Activated CD8-positive, alpha-beta memory T cell treated with anti-CD3 and anti-CD28 coated beads for 24 hours (primary cell): ENCODE results near the gene ATP8B1.

Experiments
- DNase-seq: peaks from one replicate; pipeline ENCODE4 v3.0.0-alpha.2; 2020

ATP8B1 gene

DNA sequence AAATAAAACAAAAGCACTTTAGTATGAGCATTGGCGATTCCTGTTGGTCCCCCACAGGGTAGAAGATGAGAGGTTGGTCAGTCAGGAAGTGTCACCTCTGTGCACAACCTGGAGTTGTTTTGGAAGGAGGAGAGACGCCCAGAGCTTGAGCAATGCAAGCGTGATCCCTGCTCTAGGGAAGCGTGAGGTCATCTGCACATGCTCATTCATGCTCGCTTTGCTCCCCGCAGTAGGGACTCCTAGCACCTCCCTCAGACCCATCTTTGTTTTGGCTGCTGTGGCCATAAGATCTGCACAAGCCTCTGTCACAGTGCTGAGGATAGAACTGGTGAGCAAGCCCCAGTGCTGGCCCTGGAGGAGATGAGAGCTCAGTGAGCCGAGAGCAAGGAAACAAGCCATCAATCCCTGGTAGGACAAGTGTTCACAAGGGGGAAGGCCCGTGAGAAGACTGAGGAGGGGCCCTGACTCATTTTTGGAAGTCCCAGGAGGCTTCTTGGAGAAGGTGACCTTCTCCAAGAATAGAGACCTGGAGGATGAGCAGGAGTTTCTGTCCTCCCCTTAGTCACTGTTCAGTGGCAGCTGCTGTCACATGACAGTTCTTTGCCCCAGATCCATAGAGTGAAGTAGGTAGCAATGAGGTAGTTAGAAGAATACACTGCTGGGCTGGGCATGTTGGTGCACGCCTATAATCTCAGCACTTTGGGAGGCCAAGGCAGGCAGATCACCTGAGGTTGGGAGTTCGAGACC is 13.3 kb upstream of the ATP8B1 start:
- no peak for DNase-seq

DNA sequence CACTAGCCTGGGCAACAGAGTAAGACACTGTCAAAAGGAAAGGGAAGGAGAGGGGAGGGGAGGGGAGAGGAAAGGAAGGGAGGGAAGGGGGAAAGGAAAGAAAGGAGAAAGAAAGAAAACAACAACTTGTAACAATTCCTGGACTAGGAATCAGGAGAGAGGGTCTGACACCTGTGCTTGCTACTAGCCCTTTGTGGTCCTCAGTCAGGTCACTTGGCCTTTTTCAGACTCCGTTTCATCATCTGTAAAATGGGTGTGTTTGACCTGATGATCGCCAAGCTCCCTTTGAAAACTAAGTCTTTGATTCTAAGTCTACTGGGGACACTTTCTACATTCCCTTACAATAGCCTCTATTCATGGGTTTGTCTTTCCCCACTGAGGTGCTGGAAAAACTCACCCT is 11.4 kb upstream of the ATP8B1 start:
- DNase-seq, result no peak

DNA sequence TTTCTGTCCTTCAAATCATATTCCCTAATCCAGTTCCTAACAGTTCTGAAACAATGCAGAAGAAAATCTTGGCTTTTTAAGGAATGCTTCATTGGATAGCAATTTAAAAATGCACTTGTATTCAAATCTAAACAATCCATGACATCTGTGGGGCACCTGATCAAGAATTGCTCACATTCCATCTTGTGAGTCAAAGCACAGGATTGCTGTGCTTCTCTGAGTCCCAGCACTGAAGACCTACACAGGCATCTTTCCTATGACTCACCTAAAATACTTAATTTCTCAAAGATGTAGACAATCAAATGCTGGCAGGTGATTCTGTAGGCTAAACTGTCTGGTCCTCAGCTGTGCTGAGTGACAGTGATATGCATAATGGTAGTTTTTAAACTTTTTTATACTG is 10.1 kb upstream of the ATP8B1 start:
- DNase-seq, result no peak

DNA sequence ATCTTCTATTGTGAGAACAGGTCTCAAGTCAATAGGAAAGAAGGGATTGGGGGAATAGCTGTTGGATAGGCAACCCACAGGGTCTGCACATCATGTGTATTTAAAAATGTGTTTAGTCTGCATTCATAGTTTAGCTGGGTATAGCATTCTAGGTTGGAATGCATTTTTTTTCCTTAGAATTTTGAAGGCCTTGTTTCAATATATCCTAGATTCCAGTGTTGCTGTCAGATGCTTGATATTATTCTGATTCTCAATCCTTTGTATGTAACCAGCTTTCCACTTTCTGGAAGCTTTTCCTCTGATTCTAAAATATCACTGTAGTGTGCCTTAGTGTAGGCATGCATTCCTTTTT is 9.0 kb upstream of the ATP8B1 start:
- no peak for DNase-seq

DNA sequence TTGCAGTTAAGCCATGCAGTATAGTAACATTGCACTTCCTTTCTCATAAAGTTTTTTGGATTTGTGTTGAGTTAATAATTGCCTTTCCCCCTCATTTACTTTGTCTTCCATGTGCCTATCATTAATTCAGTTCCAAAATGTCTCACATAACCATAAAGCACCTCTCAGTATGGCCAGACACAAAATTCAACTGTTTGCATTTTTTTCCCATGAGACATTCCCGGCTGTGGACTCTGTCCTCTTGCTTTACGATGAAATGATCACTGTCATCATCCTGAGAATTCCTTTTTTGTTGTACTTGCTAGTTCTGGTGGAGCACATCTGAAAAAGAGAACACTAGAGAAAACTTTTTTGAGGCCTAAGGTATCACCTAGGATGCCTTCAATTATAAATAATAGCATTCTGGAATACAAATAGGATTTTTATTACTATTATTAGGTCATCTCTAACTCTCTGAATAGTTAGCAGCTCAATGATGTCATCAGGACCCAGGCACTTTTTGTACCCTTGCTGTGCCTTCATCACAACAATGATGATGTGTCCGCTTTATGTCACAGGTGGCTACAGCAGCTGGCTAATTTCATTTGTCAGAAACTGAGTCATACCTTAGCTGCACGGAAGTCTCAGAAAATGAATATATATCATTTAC is 8.5 kb upstream of the ATP8B1 start:
- DNase-seq, result peak; percentile 7

DNA sequence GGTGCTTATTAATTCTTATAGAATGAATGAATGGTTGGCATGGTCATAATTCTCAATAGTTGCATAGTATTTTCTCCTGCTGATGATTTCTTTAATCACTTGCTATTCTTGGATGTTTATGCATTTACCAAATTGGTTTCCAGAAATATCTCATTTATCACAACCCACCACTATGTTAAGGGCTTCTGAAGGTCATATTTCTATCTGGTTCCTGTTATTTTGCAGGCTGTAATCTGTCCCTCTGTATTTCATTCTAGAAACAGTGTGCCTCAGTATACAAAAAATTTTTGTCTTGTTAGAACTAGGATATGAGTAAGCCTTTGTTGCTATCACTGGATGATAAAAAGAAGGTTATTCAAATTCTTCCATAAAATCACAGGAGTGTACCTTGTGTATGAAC is 6.1 kb upstream of the ATP8B1 start:
- DNase-seq, result no peak

DNA sequence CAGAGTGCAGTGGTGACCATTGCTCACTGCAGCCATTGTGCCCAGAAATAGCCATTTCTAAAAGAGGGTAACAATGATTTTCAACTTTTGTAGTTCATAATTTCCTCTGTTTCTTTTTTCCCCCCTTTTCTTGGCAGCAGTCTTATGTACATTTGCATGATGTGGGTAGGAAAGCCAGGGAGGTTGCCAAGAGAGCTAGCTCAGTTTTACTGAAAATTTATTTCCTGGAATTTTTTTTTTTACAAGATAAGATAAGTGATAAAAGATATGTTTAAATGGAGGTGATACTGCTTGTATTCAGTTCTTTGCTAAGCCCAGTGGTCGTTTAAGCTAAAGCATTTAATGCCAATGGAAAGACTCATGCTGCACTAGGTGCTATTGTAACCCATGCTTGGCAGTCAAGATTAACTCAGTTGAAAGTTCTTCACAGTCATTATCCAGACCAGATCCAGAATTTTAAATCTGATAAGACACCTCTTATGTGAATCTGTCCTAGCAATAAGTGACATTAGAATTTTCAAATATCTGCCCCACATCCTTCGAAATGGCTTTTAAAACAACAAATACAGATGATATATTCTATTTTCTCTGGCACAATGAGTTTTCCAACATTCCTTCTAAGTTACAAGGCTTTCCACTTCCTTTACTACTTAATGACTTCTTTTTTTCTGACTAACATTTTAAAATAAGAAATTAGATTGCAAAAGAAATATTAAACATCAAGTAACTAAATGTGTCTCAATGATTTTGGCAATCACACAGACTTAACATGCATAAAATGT is 4.4 kb upstream of the ATP8B1 start:
- DNase-seq, result no peak

DNA sequence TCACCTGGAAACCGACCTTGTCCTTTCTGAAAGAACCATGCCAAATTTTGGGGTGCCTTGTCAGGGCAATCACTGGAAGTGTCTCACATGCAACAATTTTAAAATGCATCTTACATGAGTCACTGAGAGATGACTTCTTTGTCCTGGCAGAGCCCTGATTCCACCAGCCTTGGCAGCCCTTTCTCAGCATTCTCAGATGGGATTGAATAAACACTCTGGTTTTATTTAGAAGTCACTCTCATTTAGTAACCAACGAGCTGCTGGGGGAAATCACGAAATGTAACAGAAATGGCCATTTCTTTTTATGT is 3.8 kb upstream of the ATP8B1 start:
- DNase-seq, result no peak

DNA sequence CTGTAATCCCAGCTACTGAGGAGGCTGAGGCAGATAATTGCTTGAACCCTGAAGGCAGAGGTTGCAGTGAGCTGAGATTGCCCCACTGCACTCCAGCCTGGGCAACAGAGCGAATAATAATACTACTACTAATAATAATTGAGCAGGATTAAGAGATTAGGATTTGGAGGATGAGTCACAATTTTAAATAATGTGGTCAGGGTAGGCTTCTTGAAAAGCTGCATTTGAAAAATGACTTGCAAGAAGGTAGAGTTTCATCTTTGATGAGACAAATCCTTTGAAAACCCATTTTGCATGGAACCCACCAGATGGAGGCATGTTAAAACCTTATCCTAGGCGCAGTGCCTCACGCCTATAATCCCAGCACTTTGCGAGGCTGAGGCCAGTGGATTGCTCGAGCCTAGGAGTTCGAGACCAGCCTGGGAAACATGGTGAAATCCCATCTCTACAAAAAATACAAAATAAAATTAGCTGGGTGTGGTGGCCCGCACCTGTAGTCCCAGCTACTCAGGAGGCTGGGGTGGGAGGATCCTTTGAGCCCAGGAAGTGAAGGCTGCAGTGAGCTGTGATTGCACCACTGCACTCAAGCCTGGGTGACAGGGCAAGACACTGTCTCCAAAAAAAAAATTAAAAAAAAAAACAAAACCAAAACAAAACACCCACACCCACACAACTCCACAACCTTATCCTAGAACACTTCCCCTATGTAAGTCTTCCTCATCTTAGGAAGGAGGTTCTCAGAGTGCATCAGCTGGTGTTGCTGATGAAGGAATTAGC is 3.3 kb upstream of the ATP8B1 start:
- no peak for DNase-seq

DNA sequence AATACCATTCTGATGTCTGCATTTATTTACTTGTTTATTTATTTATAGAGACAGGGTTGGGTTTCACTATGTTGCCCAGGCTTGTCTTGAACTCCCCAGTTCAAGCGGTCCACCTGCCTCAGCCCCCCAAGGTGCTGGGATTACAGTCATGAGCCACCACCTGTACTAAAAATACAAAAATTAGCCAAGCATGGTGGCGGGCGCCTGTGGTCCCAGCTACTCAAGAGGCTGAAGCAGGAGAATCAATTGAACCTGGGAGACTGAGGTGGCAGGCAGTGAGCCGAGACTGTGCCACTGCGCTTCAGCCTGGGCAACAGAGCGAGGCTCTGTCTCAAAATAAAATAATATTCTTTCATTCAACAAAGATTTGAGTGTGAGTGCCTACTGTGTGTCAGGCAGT is 2.0 kb upstream of the ATP8B1 start:
- no peak for DNase-seq

DNA sequence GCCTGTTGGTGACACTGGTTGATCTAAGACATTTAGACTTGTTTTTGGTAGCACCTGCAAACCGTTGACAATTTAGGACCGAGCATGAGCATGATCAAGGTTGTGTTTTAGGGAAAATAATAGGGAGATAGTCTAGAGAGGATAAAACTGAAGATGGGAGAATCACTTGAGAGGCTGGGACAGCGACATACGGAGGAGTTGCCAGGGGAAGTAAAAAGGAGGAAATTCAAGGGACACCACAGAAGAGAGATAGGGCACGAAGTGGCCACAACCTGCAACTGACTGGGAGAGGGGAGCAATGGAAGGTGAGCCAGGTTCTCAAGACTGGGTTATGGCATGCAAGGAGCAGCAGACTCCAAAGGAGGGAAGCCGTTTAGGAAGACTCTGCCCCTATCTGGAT is 1.4 kb upstream of the ATP8B1 start:
- no peak for DNase-seq

DNA sequence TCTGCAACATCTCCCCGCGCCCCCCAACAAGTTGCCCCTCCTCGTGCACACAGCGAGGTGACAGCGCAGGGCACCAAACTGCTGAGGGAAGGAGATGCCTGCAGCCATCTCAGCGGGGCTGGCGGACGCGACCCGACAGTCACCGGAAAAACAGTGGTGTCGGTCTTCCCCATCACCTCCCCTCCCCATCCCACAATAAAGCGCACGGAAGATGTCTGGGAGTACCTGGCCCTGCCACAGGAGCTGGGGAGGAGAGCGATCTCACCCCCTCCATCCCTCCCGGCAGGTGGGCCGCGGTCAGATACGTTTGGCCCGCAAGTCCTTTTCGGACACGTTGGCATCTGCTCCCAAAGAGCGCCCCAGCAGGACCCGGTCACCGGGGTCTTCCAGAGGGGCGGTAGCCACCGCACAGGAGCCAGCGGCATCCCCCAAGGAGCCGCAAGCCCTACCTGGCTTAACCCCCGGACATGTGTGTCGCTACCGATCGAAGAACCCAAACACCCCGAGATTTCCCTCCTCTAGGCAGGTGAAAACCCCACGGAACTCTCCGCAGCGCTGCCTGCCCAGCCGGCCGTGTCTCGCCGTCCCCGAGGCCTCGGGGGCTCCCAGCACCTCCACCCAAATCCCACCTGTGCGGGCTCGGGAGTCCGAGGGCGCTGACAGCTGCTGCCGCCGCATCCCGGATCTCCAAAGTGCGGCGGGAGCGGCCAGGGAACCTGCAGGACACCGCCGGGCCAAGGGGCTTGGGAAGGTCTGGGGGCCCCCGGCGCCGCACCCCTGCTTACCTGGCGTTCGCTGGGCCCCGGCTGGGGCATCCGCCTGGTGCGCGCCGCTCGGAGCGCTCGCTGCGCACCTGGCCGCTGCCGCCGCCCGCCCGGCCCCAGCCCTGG is 657 bp downstream of the ATP8B1 start:
- peak; percentile 69 for DNase-seq

DNA sequence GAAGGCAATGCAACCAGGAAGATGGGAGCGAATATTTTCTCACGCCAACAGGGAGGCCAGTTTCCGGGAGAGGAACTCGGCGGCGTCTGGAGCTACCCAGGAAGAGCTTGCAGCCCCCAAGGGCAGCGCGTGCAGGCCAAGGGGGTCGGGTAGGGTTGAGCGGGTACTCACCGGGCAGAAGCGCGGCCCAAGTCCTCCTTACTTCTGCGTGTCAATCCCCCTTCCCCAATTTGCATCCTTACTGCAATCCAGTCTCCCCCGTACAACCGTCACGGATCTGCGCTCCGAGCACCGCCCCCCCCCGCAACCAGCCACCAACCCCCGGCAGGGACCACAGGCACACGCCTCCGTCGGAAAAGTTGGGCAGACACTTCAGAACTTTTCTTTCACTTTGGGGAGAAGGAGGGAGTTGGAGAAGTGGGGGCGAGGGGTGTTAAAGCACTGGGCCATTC is 1.3 kb downstream of the ATP8B1 start:
- no peak for DNase-seq

DNA sequence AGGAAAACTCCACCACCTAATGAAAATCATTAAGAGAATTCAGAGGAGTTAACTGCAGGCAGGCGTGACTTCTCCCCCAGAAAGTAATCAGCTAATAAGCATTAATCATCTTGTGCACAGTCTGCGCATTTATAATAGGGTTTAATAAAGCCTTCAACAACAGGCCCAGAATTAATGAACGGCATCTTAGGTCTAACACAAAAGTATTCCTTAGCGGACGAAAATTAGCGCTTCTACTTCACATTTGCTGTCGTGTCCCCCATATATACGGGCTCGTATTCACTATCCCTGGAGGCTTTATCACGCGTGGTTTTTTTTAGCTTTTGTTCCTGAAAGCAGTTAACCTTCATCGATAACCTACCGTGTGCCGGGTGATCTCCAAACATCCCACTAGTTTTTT is 1.8 kb downstream of the ATP8B1 start:
- DNase-seq, result no peak

DNA sequence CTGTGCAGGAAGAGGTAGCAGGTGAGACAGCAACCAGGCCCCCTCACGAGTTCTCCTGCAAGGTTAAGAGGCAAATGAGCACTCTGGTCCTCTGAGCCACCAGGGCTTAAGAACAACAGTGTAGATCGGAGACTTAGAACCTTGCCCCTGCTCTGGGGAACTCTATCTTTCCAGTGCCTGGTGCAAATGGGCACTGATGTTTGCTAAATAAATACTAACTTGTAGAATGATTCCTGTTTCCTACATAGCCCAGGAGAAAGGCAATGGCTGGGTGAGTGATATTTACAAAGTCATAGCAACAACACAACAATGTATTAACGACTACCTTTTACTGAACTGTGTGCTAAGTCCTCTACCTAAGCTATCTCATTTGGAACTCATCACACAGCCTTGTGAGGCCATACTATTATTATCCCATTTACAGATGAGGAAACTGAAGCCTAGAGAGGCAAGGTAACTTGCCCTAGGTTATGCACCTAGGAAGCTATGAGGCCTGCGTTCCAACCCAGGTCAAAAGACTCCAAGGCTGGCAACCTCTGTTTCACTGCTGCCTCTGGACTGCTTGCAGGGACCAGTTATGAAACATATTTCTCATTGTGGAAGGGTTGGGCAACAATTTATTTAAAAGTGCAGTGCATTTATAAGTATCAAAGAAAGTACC is 4.3 kb downstream of the ATP8B1 start:
- no peak for DNase-seq

DNA sequence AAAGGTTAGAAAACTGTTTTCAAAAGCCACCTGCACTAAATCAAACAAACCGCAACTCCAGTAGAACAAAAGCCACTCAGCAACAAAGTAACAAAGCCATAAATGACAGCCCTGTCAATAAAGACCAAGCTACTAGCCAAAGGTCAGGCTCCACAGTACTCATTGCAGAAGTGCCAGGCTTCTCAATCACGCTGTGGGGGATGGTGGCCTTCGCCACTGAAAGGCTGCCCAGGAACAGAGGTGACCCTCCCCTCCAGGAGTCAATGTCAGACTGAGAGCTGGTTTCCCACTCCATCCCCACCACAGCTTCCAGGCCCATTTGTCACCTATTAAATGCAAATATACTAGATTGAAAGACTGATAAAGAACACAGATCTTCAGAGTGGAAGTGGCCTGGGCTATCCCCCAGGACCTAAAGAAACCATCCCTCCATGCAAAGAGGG is 5.9 kb downstream of the ATP8B1 start:
- DNase-seq, result no peak

DNA sequence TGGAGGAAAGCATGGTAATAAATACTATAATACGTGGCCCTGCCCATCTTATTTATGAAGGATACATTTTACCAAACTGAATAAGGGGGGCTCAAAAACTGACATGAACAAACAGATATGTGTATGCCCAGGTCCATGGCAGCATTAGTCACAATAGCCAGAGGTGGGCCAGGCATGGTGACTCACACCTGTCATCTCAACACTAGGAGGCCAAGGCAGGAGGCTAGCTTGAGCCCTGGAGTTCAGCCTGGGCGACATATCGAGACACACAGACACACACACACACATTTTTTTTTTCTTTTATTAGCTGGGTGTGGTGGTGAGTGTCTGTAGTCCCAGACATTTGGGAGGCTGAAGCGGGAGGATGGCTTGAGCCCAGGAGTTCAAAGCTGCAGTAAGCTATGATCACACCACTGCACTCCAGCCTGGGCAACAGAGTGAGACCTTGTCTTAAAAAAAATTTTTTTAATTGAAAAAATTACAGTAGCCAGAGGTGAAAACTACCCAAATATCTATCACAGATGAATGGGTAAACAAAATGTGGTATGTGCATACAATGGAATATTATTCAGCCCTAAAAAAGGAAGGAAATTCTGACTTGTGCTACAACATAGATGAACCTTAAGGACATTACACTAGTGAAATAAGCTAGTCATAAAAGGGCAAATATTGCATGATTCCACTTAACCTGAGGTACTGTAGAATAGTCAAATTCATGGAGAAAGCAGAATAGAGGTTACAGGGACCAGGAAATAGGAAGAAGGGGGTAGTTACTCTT is 8.0 kb downstream of the ATP8B1 start:
- DNase-seq, result no peak

DNA sequence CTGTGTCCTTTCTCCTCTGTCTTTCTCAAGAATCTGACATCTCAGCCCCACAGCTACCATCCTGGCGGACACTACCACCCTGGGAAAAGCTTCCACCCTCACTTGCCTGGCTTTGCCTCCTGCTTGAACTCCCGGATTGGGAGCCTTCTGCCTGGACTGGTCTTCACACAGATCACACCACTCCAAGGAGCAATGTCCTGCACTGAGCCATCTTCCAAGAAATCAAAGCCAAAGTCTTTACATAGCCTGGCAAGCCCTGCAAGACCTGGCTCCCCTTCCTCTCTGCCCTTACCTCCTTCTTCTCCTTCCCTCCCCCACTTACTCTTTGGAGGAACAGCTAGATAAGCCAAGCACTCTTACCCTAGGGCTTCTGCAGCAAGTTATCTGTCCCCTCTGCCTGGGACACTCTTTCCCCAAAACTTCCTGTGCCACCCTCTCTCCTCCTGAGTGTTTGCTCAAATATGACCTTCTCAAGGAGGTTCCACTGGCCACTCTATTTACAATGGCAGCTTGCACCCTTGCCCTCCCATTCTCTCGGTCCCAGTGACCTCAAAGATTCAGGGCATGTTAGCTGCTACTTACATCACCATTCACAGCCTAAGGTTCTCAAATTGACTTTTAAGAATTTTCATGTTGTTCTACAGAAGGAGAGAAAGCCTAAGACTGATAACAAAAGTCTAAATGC is 9.7 kb downstream of the ATP8B1 start:
- no peak for DNase-seq

DNA sequence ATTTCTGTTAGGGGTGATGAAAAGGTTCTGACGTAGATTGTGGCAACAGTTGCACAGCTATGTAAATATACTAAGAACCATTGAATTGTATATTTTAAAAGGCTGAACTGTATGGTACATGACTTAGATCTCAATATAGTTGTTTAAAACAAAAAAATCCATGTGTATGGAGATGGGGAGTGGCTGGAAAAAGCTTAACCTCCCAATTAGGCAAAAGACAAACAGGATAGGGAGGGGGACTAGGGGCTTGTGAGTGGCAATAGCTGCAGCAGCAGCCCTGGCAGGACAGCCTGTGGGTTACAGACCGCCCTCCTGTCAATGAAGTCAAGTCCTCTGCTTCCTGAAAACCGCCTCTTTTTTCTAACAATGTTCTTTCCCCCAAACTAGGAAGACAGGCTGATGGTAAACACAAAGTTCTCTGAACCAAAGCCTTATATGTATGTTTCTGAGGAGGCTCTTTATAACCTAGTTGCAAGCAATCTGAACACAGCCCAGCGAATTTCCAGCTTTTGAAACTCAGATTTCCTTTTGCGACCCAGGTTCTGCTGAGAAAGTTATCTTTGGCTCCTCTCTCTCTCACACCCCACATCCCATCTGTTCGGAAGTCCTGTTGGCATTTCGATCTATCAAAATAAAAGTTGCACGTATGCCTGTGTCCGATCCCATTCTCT is 10.3 kb downstream of the ATP8B1 start:
- no peak for DNase-seq

DNA sequence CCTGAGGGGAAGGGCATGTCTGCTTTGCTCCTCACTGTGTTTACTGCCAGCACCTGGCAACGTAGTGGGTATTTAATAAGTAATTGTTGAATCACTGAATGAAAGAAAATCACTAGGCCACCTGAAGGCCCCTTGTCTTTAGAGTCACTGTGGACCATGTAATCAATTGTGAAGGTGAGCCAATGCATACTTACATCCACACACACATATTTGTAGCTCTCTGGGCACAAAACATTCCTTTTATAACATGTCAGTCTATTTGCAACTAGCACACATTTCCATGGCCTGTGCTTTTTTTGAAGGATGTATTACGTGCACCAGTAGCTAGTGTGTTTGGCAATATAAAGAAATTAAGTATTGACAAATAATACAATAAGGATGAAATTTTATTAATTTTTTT is 11.2 kb downstream of the ATP8B1 start:
- DNase-seq, result no peak
